ENCODE measurements around the gene TULP4.

- TF ChIP-seq GLIS3 (CRISPR knock-in tag; IDR thresholded peaks at IDR 0.05) (no peak), RARB (CRISPR knock-in tag; IDR thresholded peaks at IDR 0.05) (no peak), ZFP3 (CRISPR knock-in tag; IDR thresholded peaks at IDR 0.05) (no peak), ZFP30 (CRISPR knock-in tag; IDR thresholded peaks at IDR 0.05) (no peak), CSDC2 (CRISPR knock-in tag; IDR thresholded peaks at IDR 0.05) (no peak), CREB5 (CRISPR knock-in tag; IDR thresholded peaks at IDR 0.05; ENCODE audit: low read depth) (no peak), ZNF70 (CRISPR knock-in tag; IDR thresholded peaks at IDR 0.05) (no peak), ZC3H10 (CRISPR knock-in tag; IDR thresholded peaks at IDR 0.05) (no peak), ZNF565 (CRISPR knock-in tag; conservative IDR thresholded peaks at IDR 0.05; ENCODE audit: low read depth) (no peak)
- TF ChIP-seq, protein P1, sequence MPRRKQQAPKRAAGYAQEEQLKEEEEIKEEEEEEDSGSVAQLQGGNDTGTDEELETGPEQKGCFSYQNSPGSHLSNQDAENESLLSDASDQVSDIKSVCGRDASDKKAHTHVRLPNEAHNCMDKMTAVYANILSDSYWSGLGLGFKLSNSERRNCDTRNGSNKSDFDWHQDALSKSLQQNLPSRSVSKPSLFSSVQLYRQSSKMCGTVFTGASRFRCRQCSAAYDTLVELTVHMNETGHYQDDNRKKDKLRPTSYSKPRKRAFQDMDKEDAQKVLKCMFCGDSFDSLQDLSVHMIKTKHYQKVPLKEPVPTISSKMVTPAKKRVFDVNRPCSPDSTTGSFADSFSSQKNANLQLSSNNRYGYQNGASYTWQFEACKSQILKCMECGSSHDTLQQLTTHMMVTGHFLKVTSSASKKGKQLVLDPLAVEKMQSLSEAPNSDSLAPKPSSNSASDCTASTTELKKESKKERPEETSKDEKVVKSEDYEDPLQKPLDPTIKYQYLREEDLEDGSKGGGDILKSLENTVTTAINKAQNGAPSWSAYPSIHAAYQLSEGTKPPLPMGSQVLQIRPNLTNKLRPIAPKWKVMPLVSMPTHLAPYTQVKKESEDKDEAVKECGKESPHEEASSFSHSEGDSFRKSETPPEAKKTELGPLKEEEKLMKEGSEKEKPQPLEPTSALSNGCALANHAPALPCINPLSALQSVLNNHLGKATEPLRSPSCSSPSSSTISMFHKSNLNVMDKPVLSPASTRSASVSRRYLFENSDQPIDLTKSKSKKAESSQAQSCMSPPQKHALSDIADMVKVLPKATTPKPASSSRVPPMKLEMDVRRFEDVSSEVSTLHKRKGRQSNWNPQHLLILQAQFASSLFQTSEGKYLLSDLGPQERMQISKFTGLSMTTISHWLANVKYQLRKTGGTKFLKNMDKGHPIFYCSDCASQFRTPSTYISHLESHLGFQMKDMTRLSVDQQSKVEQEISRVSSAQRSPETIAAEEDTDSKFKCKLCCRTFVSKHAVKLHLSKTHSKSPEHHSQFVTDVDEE (CRISPR knock-in tag; IDR thresholded peaks at IDR 0.05), result no peak
- TF ChIP-seq, protein P2, sequence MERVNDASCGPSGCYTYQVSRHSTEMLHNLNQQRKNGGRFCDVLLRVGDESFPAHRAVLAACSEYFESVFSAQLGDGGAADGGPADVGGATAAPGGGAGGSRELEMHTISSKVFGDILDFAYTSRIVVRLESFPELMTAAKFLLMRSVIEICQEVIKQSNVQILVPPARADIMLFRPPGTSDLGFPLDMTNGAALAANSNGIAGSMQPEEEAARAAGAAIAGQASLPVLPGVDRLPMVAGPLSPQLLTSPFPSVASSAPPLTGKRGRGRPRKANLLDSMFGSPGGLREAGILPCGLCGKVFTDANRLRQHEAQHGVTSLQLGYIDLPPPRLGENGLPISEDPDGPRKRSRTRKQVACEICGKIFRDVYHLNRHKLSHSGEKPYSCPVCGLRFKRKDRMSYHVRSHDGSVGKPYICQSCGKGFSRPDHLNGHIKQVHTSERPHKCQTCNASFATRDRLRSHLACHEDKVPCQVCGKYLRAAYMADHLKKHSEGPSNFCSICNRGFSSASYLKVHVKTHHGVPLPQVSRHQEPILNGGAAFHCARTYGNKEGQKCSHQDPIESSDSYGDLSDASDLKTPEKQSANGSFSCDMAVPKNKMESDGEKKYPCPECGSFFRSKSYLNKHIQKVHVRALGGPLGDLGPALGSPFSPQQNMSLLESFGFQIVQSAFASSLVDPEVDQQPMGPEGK (CRISPR knock-in tag; IDR thresholded peaks at IDR 0.05; ENCODE audit: borderline replicate concordance), result no peak
- TF ChIP-seq, protein P3, sequence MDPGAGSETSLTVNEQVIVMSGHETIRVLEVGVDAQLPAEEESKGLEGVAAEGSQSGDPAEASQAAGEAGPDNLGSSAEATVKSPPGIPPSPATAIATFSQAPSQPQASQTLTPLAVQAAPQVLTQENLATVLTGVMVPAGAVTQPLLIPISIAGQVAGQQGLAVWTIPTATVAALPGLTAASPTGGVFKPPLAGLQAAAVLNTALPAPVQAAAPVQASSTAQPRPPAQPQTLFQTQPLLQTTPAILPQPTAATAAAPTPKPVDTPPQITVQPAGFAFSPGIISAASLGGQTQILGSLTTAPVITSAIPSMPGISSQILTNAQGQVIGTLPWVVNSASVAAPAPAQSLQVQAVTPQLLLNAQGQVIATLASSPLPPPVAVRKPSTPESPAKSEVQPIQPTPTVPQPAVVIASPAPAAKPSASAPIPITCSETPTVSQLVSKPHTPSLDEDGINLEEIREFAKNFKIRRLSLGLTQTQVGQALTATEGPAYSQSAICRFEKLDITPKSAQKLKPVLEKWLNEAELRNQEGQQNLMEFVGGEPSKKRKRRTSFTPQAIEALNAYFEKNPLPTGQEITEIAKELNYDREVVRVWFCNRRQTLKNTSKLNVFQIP (CRISPR knock-in tag; IDR thresholded peaks at IDR 0.05; ENCODE audit: borderline replicate concordance, low read depth), result no peak
These were observed 570 bp downstream of the TULP4 start for GRCh38 chr6:158312672-158313397.

Measured in SK-N-SH treated with all-trans-retinoic acid at 6 μM for 48 hours (cell line).